Lung microvascular endothelial cell (primary cell): ENCODE results near the gene LRRC4C. TPM values are rescaled to one million over a fixed set of nuclear protein-coding genes. Genes with fewer than 3 reads are reported as not detected.

ENCODE experiments used
- DNase-seq, 2 donors: peaks; one replicate each; pipeline versions ENCODE4 v3.0.0 to v3.0.0-alpha.2; 2010; ENCODE audit warnings: low read depth in 2 of 2
- total RNA-seq: library from RNA; depleted of rRNA; stranded (reverse); fragments of >200 nt; gene quantifications from 2 replicates; pipeline ENCODE4 v1.2.1, GENCODE V29; 2014

LRRC4C gene
- total RNA-seq, 1 donor from 2014 or later, result not detected

- DNase-seq, result no peak
Observed at GRCh38 chr11:40125054-40125453, 1334.4 kb downstream of the LRRC4C start.

GRCh38 chr11:40119661-40120060 lies 1339.8 kb downstream of the LRRC4C start:
- no peak for DNase-seq

DNA sequence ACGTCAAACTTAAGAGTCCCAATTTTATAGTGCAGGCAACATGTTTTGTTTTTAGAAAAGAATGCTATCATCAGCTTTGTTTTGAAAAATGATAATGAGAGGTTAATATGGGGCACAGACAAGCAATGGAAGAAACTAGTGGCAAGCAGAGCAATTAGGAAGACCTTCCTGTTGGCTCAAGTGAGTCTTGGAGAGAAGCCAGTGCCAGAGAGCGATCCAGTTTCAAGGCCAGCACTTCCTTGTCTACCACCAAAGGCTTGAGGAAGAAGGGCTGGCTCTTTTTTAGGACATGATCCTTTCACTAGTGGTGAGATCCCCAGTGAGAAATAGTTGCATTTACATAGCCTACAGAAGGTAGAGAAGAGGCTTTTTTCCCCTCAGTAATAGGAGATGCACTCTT lies 1340.7 kb downstream of the LRRC4C start:
- DNase-seq, result no peak

DNA sequence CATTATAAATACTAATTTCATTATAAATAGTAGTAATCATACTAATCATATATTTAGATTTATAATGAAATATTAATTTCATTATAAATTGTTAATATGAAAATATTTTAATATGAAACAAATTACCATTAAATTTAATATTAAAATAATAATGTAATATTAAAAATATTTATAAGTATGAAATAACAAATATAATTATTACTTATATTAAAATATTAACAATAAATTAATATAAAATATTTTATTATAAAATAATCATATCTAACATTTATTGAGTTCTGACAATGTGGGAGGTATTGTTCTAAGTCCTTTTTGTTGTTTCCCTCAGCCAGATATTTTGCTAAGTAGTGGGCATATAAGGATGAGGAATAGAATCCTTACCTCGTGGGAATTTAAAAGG lies 1341.4 kb downstream of the LRRC4C start:
- DNase-seq, result no peak

GRCh38 chr11:40104941-40105550 lies 1354.4 kb downstream of the LRRC4C start:
- no peak for DNase-seq

DNA sequence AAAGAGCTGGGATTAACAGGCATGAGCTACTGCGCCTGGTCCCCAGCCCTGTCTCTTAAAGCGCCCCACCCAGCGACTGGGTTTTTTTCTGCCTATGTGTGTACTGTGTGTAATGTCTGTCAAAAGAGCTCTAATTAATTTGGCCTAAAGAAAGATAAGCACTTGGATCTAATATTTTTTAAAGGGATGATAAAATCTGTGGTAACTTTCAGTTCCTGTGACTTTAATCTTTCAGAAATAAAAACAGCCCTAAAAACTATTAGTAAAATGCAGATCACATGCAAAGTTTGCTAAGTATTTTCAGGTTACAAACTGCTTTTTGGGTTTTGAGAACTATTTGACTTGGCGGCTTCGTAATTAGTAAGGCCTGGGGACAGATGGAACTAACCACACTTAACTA lies 1358.7 kb downstream of the LRRC4C start:
- no peak for DNase-seq

- DNase-seq, result no peak
Observed at GRCh38 chr11:40100162-40100553, 1359.3 kb downstream of the LRRC4C start.

GRCh38 chr11:40099426-40100161 lies 1359.9 kb downstream of the LRRC4C start:
- DNase-seq, result no peak

DNA sequence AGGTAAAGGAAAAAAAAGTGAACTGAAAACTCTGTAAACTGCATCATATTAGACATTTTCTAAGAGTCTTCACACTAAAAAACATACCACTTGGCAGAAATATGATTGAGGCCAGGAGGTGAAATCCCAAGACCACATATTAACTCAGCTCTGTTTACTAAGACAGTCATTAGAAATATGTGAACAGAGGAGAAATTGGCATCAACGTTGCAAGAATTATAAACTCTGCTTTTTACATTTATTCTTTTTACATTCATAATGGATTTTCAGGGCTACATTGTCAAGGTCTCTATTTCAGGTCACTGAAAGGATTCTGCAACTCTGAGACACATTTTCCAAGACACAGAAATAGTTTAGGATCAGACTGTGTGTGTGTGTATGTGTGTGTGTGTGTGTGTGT lies 1364.0 kb downstream of the LRRC4C start:
- DNase-seq, result no peak

- DNase-seq, result no peak
Observed at GRCh38 chr11:40094954-40095353, 1364.5 kb downstream of the LRRC4C start.

DNA sequence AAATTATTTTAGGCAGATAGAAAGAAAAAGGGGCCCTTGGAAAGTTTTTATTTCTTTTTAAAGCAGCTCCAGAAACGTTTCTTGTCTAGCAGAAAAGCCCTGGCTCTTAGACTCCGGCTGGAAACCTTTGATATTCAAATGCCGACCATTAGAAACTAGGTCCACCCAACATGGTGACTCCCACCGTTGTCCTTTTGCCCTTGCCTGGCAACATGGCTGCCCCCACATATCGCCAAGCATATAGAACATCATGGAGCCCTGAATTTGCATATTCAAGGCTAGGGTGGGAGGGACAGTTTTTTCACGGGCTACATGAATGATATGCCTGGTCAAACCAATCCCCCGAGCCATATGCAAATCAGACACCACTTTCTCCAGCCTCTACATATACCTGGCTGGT lies 1379.0 kb downstream of the LRRC4C start:
- DNase-seq, result no peak
